T-cell (primary cell): ENCODE measurements around the gene PBX1. TPM values are rescaled to one million over a fixed set of nuclear protein-coding genes. Genes with fewer than 3 reads are reported as not detected.

Experiments
- ATAC-seq, 4 experiments: fragments of 200-7000 bp in 3 of 4; fragments of 150-1000 bp in 1 of 4; cut with Tn5 transposase; replicated peaks in 1 of 4; 1 replicate in 3 of 4; 2 replicates in 1 of 4; pipeline ENCODE4 v1.10.0; 2021; ENCODE audit warnings: moderate library complexity in 3 of 4, mild to moderate bottlenecking in 2 of 4, moderate number of reproducible peaks in 1 of 4
- CTCF ChIA-PET, 2 donors: fragments of 300-600 bp; sonication (Branson Sonifier 250); formaldehyde crosslinking; loops; one replicate each; lab custom pipeline; 2022; ENCODE audit warnings: antibody characterized with exemption in 2 of 2; lab: Charles Lee
- POLR2A ChIA-PET, 2 donors: fragments of 300-600 bp; sonication (Branson Sonifier 250); formaldehyde crosslinking; loops; one replicate each; lab custom pipeline; 2022; ENCODE audit warnings: antibody characterized with exemption in 2 of 2; lab: Charles Lee
- DNase-seq, 35 experiments: peaks; one replicate each; pipeline versions ENCODE4 v3.0.0 to v3.0.0-alpha.2; 2013 to 2023
- H3K27ac ChIP-seq: one replicate; pipeline ENCODE4 v1.5.1; 2013; ENCODE audit warnings: low read length
- H3K27me3 ChIP-seq, 2 experiments: replicated peaks in 1 of 2; 1 replicate in 1 of 2; 2 replicates in 1 of 2; pipeline versions ENCODE4 v1.6.1 to v1.7.0; 2013; ENCODE audit warnings: low read length in 1 of 2, mixed read lengths in 1 of 2; ENCODE audit not compliant: control insufficient read depth in 2 of 2, insufficient read depth in 2 of 2; ENCODE audit errors: extremely low read depth in 1 of 2
- H3K36me3 ChIP-seq, 2 donors: 1 replicate in 1 of 2; 2 replicates in 1 of 2; pipeline versions ENCODE4 v1.6.1 to v1.7.0; 2013; ENCODE audit warnings: low read length in 1 of 2; ENCODE audit not compliant: control insufficient read depth in 2 of 2, insufficient read depth in 1 of 2; ENCODE audit errors: extremely low read depth in 1 of 2
- H3K4me1 ChIP-seq, 2 experiments: 1 replicate in 1 of 2; 2 replicates in 1 of 2; pipeline versions ENCODE4 v1.6.1 to v1.7.0; 2013; ENCODE audit warnings: low read length in 2 of 2, mixed read lengths in 1 of 2; ENCODE audit not compliant: insufficient read depth in 2 of 2, control insufficient read depth in 1 of 2; ENCODE audit errors: extremely low read depth in 1 of 2
- H3K4me3 ChIP-seq, 2 donors: 1 replicate in 1 of 2; 2 replicates in 1 of 2; pipeline versions ENCODE4 v1.5.1 to v1.7.0; 2013; ENCODE audit warnings: mild to moderate bottlenecking in 2 of 2, low read length in 1 of 2, moderate library complexity in 1 of 2; ENCODE audit not compliant: control insufficient read depth in 1 of 2; ENCODE audit errors: extremely low read depth in 1 of 2
- H3K9me3 ChIP-seq: 2 replicates; pipeline ENCODE4 v1.7.0; 2013
- H3K27ac Mint-ChIP-seq, 2 donors: one replicate each; pipeline ENCODE4 v1.8.0; 2020 to 2021; ENCODE audit warnings: mild to moderate bottlenecking in 2 of 2, mixed read lengths in 2 of 2
- H3K27me3 Mint-ChIP-seq, 2 donors: one replicate each; pipeline ENCODE4 v1.8.0; 2021 to 2022; ENCODE audit warnings: mixed read lengths in 2 of 2
- H3K36me3 Mint-ChIP-seq: one replicate; pipeline ENCODE4 v1.8.0; 2021; ENCODE audit warnings: mixed read lengths
- H3K4me1 Mint-ChIP-seq, 3 donors: one replicate each; pipeline ENCODE4 v1.8.0; 2020 to 2022; ENCODE audit warnings: mixed read lengths in 3 of 3, mild to moderate bottlenecking in 1 of 3
- H3K4me3 Mint-ChIP-seq, 3 donors: one replicate each; pipeline ENCODE4 v1.8.0; 2020 to 2022; ENCODE audit warnings: mild to moderate bottlenecking in 3 of 3, mixed read lengths in 3 of 3, moderate library complexity in 3 of 3
- H3K9me3 Mint-ChIP-seq, 3 donors: one replicate each; pipeline ENCODE4 v1.8.0; 2020 to 2022; ENCODE audit warnings: mixed read lengths in 3 of 3
- WGBS: methylation state at CpG from one replicate; pipeline ENCODE4 v1.1.5; 2013; ENCODE audit warnings: missing lambda C conversion rate; ENCODE audit not compliant: insufficient coverage; 5-methylcytosine and 5-hydroxymethylcytosine counted together
- total RNA-seq, 35 experiments: library from RNA in 6 of 35; stranded (reverse) in 6 of 35; fragments of 120-200 nt in 1 of 35; gene quantifications; one replicate each; pipeline versions ENCODE4 v1.2.1 to v1.2.4 and lab custom pipeline; 2013 to 2026

The PBX1 gene
- total RNA-seq, 5 donors from 2014 or later (not counting 1 experiment from before 2014, with no cell fraction given): 0.92 to 2.9 (median 1.8) TPM

DNA sequence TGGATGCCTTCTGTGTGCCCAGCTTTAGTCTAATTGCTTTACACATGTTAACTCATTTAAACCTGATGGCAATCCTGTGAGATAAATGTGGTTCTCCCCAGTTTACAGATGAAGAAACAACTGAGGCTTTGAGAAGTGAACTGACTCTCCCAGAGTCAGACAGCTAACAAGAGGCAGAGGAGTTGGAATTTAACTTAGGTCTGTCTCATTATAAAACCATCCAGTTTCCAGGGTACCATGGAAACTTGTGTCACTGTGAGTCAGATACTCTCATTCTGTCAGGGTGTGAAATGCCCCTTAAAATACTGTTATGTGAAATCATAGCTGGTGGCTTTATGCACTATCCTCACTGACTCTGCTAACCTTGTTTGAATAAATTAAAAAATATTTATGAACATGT is 206.6 kb downstream of the PBX1 start:
- Histone ChIP-seq H3K9me3 (no peaks in the 10 kb centered on the region), H3K4me3 (no peak overlapping the region), H3K27me3 (no peaks in the 10 kb centered on the region), H3K4me1 (no peaks in the 10 kb centered on the region), H3K36me3 (no peaks in the 10 kb centered on the region), H3K27ac (no peak overlapping the region)
- Mint-ChIP-seq H3K4me1 (no peaks in the 10 kb centered on the region), H3K36me3 (no peaks in the 10 kb centered on the region), H3K9me3 (peaks cover 0 to 2% (median 0%) of the 10 kb centered on the region in 3 donors), H3K4me3 (no peak overlapping the region), H3K27ac (no peak overlapping the region), H3K27me3 (no peaks in the 10 kb centered on the region)
- ATAC-seq (no peak), DNase-seq (no peak)
- POLR2A ChIA-PET: no interaction called here
- CTCF ChIA-PET: no interaction called here

DNA sequence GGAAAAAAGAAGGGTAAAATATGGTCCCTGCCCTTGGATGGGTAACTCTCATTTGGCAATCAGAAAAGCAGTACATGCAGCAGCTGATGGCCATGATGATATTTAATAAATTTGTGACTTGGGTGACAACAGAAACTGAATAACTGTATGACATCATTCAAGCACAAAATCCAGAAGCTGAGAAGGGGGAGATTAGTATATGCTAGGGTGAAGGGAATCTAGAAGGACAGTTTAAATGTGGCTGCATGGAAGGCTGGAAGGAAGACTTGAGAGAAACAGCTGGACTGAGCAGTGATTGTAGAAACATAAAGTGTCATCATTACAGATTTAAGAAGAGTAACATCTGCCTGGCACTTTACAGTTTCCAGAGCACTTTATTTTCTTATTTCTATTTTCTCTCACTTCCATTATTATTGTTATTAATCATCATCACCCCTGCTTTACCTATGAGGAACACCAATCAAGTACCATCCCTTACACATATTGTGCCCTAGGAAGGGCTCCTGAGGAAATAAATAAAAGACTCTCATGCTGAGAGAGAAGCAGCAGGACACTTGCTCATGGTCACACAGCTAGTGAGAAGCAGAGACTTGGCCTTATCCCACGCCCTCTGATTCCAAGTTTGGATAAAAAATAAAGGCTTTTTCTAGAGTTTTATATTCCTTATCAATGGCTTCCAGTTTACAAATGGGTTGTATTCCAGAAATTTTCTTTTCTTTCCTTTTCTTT is 207.2 kb downstream of the PBX1 start:
- no peaks in the 10 kb centered on the region for H3K36me3 Mint-ChIP-seq
- H3K27me3 ChIP-seq: no peaks in the 10 kb centered on the region
- no peak overlapping the region for H3K27ac Mint-ChIP-seq
- H3K4me3 ChIP-seq: no peak overlapping the region
- no peak overlapping the region for H3K27ac ChIP-seq
- no CpG with 5 or more reads among the region's 1 CpG for WGBS
- no peak overlapping the region for H3K4me3 Mint-ChIP-seq
- H3K4me1 Mint-ChIP-seq: no peaks in the 10 kb centered on the region
- ATAC-seq (no peak), DNase-seq (no peak)
- ChIA-PET CTCF (interaction anchor here in 1 of 2 donors (1.1 kb wide), 1 partner anchor 18 kb away, joined by 3 read pairs; no protein-coding TSS in a partner anchor), POLR2A (no interaction called here)
- peaks cover 0 to 2% (median 0%) of the 10 kb centered on the region in 3 donors for H3K9me3 Mint-ChIP-seq
- H3K9me3 ChIP-seq: no peaks in the 10 kb centered on the region
- no peaks in the 10 kb centered on the region for H3K4me1 ChIP-seq
- H3K36me3 ChIP-seq: no peaks in the 10 kb centered on the region
- no peaks in the 10 kb centered on the region for H3K27me3 Mint-ChIP-seq

DNA sequence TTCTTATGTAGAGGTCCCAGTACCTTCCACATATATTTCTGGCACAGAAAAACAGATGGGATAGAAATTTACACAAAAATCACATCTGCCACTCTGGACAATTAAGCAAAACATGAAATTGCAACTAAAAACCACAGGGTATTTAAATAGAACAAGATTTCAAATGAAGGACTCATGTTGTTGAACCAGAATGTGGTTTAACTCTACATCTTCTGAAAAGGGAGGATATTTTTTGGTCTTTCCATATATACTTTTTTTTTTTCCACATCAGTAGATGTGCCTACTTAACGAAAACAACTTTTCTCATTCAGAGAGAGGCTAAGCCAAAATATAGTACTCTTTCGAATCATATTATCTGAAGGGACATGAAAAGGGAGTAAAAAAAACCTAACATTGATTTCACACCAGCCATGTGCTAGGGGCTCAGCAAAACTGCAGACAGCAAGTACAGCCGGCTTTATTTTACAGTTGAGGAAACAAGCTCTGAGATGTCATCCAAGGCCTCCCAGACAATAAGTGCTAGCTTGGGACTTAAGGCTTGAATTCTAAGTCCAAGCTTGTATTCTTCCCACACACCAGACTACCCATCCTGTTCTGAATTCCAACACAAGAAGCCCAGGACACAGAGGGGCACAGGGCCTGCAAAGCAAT is 208.9 kb downstream of the PBX1 start:
- no peaks in the 10 kb centered on the region for H3K9me3 ChIP-seq
- Mint-ChIP-seq H3K4me3 (no peak overlapping the region), H3K27ac (no peak overlapping the region), H3K9me3 (peaks cover 0 to 2% (median 0%) of the 10 kb centered on the region in 3 donors), H3K36me3 (no peaks in the 10 kb centered on the region), H3K4me1 (no peaks in the 10 kb centered on the region), H3K27me3 (no peaks in the 10 kb centered on the region)
- no peak for DNase-seq
- H3K36me3 ChIP-seq: no peaks in the 10 kb centered on the region
- no peaks in the 10 kb centered on the region for H3K4me1 ChIP-seq
- 100% methylated on average over 1 of the region's 3 CpGs for WGBS
- no peak for ATAC-seq
- H3K27me3 ChIP-seq: no peaks in the 10 kb centered on the region
- CTCF ChIA-PET: no interaction called here
- no peak overlapping the region for H3K27ac ChIP-seq
- POLR2A ChIA-PET: no interaction called here
- no peak overlapping the region for H3K4me3 ChIP-seq

DNA sequence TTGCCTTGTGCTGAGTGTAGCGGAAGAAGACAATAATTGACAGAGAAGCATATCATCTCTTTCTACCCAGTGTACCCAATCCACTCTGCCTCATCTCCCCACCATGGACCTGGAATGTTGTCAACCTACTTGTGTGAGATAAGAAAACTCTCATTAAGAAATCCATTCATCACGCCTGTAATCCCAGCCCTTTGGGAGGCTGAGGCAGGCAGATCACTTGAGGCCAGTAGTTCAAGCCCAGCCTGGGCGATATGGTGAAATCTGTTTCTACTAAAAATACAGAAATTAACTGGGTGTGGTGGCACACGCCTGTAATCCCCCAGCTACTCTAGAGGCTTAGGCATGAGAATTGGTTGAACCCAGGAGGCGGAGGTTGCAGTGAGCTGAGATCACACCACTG is 209.6 kb downstream of the PBX1 start:
- H3K27me3 ChIP-seq: no peaks in the 10 kb centered on the region
- peaks cover 0 to 2% (median 0%) of the 10 kb centered on the region in 3 donors for H3K9me3 Mint-ChIP-seq
- ChIA-PET POLR2A (no interaction called here), CTCF (no interaction called here)
- H3K36me3 ChIP-seq: no peaks in the 10 kb centered on the region
- DNase-seq: no peak
- no peaks in the 10 kb centered on the region for H3K36me3 Mint-ChIP-seq
- H3K4me3 Mint-ChIP-seq: no peak overlapping the region
- no peak overlapping the region for H3K27ac Mint-ChIP-seq
- no peaks in the 10 kb centered on the region for H3K4me1 Mint-ChIP-seq
- H3K27me3 Mint-ChIP-seq: no peaks in the 10 kb centered on the region
- H3K4me3 ChIP-seq: no peak overlapping the region
- H3K4me1 ChIP-seq: no peaks in the 10 kb centered on the region
- no peak overlapping the region for H3K27ac ChIP-seq
- H3K9me3 ChIP-seq: no peaks in the 10 kb centered on the region
- WGBS: 80% methylated on average over 1 of the region's 5 CpGs
- no peak for ATAC-seq

DNA sequence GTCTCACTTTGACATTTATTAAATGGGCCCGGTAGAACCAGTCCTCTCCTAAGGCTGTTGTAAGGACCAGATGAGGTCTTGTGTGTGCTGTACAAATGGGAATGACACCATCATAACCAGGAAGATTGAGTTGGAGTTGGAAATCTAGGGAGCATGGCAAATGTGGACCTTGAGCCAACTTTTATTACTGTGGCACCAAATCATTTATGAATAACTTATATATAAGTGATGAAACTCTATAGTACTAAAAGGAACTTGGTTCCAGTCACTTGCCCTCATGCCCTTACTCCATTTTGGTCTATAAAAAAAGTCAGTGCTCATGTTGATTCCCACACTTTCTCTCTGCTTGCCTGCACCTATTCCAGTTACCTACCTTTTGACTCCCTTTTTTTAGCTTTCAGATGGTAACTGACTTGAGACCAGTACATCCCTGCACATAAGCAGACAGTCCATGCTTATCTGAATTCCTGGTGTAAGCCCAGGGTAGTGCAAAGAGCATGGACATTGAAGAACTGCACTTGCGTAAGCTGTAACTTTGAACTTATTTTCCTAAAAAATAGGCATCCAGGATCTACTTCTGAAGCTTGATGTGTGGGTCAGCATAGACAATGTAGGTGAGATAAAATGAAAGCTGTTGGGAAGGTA is 210.6 kb downstream of the PBX1 start:
- no peaks in the 10 kb centered on the region for H3K36me3 ChIP-seq
- no peak overlapping the region for H3K27ac Mint-ChIP-seq
- DNase-seq (no peak), ATAC-seq (no peak)
- no CpG with 5 or more reads among the region's 2 CpGs for WGBS
- H3K9me3 Mint-ChIP-seq: peaks cover 0 to 2% (median 0%) of the 10 kb centered on the region in 3 donors
- no peak overlapping the region for H3K4me3 ChIP-seq
- no peaks in the 10 kb centered on the region for H3K27me3 ChIP-seq
- H3K9me3 ChIP-seq: no peaks in the 10 kb centered on the region
- H3K27me3 Mint-ChIP-seq: peaks cover under 1% of the 10 kb centered on the region in 2 donors
- no peak overlapping the region for H3K4me3 Mint-ChIP-seq
- no peaks in the 10 kb centered on the region for H3K36me3 Mint-ChIP-seq
- CTCF ChIA-PET: no interaction called here
- no peaks in the 10 kb centered on the region for H3K4me1 ChIP-seq
- POLR2A ChIA-PET: no interaction called here
- no peak overlapping the region for H3K27ac ChIP-seq
- no peaks in the 10 kb centered on the region for H3K4me1 Mint-ChIP-seq

DNA sequence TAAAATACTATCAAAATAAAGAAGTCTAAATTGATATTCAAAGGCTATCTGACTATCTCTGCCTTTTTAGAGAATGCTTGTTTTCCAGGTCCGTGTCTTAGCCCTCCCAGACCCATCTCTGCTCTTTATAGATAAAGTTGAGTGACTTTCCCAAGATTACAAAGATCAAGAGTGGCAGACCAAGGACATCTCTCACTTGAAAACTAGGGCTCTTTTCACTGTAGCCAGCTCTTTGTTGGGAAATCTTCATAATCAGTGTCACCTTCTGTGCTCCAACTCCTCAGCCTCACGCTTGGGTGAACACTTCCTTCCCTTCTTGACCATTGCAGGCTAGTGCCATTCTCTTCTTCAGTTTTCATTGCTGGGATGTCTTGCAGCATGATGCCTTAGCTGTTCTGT is 211.1 kb downstream of the PBX1 start:
- ATAC-seq: no peak
- Mint-ChIP-seq H3K4me1 (no peaks in the 10 kb centered on the region), H3K9me3 (peaks cover 0 to 1% (median 0%) of the 10 kb centered on the region in 3 donors), H3K36me3 (no peaks in the 10 kb centered on the region), H3K27me3 (peaks cover 2 to 3% of the 10 kb centered on the region in 2 donors), H3K27ac (no peak overlapping the region), H3K4me3 (no peak overlapping the region)
- Histone ChIP-seq H3K9me3 (no peaks in the 10 kb centered on the region), H3K27ac (no peak overlapping the region), H3K36me3 (no peaks in the 10 kb centered on the region), H3K4me1 (no peaks in the 10 kb centered on the region), H3K27me3 (no peaks in the 10 kb centered on the region), H3K4me3 (no peak overlapping the region)
- ChIA-PET CTCF (no interaction called here), POLR2A (no interaction called here)
- no CpG with 5 or more reads among the region's 2 CpGs for WGBS
- DNase-seq: no peak
